DND-41 (cell line): ENCODE measurements around the gene MSI2.
A peak's percentile ranks its signal among the peaks of the same experiment; 100 is the strongest.

Source experiments
- ATAC-seq: fragments of 200-7000 bp; cut with Tn5 transposase; 3 replicates; pipeline ENCODE4 v1.9.1; 2021; ENCODE audit warnings: low read depth; ENCODE audit not compliant: insufficient read depth
- DNase-seq: peaks from one replicate; pipeline ENCODE4 v3.0.0-alpha.2; 2020
- H2AFZ ChIP-seq: 2 replicates; pipeline ENCODE4 v1.6.0; 2012; ENCODE audit warnings: low read depth, low read length
- H3K27ac ChIP-seq: 2 replicates; pipeline ENCODE4 v1.5.1; 2012; ENCODE audit warnings: low read length, inconsistent platforms
- H3K27me3 ChIP-seq: fragments of 200-600 bp; sonication (generic); 2 replicates; pipeline ENCODE4 v1.6.0; 2012; ENCODE audit warnings: low read length, mild to moderate bottlenecking, inconsistent platforms; ENCODE audit not compliant: insufficient read depth, poor library complexity
- H3K36me3 ChIP-seq: 2 replicates; pipeline ENCODE4 v1.5.1; 2012; ENCODE audit warnings: low read length, inconsistent platforms; ENCODE audit not compliant: insufficient read depth
- H3K4me1 ChIP-seq: 2 replicates; pipeline ENCODE4 v1.5.1; 2012; ENCODE audit warnings: mild to moderate bottlenecking, low read length; ENCODE audit not compliant: insufficient read depth
- H3K4me2 ChIP-seq: 2 replicates; pipeline ENCODE4 v1.6.0; 2012; ENCODE audit warnings: mild to moderate bottlenecking, moderate library complexity, low read length, inconsistent platforms; ENCODE audit not compliant: insufficient read depth
- H3K4me3 ChIP-seq, 2 experiments: fragments of 200-600 bp in 1 of 2; shearing (Covaris generic) in 1 of 2; 2 replicates each; pipeline ENCODE4 v1.5.1; 2012 to 2016; ENCODE audit warnings: inconsistent platforms in 2 of 2, low read length in 2 of 2, mild to moderate bottlenecking in 2 of 2, low read depth in 1 of 2, moderate library complexity in 1 of 2
- H3K79me2 ChIP-seq: 2 replicates; pipeline ENCODE4 v1.6.0; 2012; ENCODE audit warnings: low read length, inconsistent platforms; ENCODE audit not compliant: insufficient read depth
- H3K9ac ChIP-seq: 2 replicates; pipeline ENCODE4 v1.6.0; 2012; ENCODE audit warnings: low read depth, mild to moderate bottlenecking, inconsistent platforms, low read length, moderate library complexity
- H3K9me3 ChIP-seq: 2 replicates; pipeline ENCODE4 v1.5.1; 2012; ENCODE audit warnings: low read length, moderate library complexity, mild to moderate bottlenecking, inconsistent platforms; ENCODE audit not compliant: insufficient read depth, severe bottlenecking
- H4K20me1 ChIP-seq: 2 replicates; pipeline ENCODE4 v1.6.0; 2012; ENCODE audit warnings: low read length; ENCODE audit not compliant: insufficient read depth
- EZH2 ChIP-seq: IDR thresholded peaks from 3 replicates; pipeline ENCODE4 v1.6.1; 2012; ENCODE audit warnings: borderline replicate concordance, low read depth, mild to moderate bottlenecking, moderate library complexity, low read length, inconsistent platforms; ENCODE audit not compliant: severe bottlenecking
- TF ChIP-seq, protein P1 (sequence below): IDR thresholded peaks from 2 replicates; pipeline ENCODE4 v1.5.1; 2012; ENCODE audit warnings: borderline replicate concordance, low read length, moderate library complexity, mild to moderate bottlenecking; ENCODE audit not compliant: poor library complexity, severe bottlenecking; ENCODE audit errors: extremely low read depth

MSI2 gene

DNA sequence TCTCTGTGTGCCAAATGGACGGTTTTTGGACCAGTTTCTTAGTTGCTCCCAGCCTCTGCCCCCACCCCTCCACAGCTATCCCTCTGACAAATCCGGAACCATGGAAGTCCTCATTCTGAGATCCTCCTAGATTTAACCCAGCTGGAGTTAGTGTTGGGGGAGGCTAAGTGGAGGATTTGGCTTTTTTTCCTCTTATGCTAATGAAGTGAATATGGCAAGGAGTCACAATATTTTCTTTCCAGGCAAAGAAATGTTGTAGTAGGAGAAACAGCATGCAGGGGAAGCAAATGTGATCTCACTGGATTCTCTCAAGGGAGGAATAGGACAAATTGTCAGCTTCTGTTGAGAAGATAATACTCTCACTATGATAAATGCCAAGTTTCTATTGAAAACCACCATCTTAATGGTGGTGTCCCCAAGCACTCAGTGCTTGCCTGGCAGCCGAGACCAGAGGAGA is 159.5 kb downstream of the MSI2 start:
- H3K79me2 ChIP-seq = peaks cover 98% of the 10 kb centered on the region
- H3K27ac ChIP-seq = peak overlapping the region; percentile 62
- no peak overlapping the region for H3K4me2 ChIP-seq
- H3K4me1 ChIP-seq = peaks cover 71% of the 10 kb centered on the region
- H3K9me3 ChIP-seq = no peaks in the 10 kb centered on the region
- H3K4me3 ChIP-seq = no peak overlapping the region
- H4K20me1 ChIP-seq = peaks cover 14% of the 10 kb centered on the region; the same call in 1 of the 2 replicates
- TF ChIP-seq EZH2 = no peak
- TF ChIP-seq, protein P1, sequence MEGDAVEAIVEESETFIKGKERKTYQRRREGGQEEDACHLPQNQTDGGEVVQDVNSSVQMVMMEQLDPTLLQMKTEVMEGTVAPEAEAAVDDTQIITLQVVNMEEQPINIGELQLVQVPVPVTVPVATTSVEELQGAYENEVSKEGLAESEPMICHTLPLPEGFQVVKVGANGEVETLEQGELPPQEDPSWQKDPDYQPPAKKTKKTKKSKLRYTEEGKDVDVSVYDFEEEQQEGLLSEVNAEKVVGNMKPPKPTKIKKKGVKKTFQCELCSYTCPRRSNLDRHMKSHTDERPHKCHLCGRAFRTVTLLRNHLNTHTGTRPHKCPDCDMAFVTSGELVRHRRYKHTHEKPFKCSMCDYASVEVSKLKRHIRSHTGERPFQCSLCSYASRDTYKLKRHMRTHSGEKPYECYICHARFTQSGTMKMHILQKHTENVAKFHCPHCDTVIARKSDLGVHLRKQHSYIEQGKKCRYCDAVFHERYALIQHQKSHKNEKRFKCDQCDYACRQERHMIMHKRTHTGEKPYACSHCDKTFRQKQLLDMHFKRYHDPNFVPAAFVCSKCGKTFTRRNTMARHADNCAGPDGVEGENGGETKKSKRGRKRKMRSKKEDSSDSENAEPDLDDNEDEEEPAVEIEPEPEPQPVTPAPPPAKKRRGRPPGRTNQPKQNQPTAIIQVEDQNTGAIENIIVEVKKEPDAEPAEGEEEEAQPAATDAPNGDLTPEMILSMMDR = no peak
- peaks cover 75% of the 10 kb centered on the region for H3K36me3 ChIP-seq
- no peak for ATAC-seq
- H3K9ac ChIP-seq = no peak overlapping the region
- H2AFZ ChIP-seq = no peak overlapping the region
- H3K27me3 ChIP-seq = no peaks in the 10 kb centered on the region
- no peak for DNase-seq

DNA sequence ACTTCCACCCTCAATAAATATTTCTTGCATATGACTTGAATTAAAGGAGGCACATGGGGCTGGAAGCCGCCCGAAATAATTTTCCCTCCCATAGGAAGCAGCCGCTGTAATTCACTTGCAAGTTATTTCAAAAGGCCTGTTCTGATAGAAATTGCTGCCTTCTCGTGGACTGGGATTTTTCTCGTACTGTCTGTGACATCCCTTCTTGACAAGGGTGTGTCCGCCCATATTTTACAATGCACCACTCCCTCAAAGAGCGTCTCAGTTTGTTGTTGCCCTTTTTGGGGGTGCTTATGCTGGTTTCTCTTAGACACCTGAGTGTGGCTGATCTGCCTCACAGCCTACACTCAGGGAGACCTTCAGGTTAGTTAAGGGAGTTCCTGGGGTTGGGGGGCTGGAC is 160.0 kb downstream of the MSI2 start:
- H3K27me3 ChIP-seq = no peaks in the 10 kb centered on the region
- H3K9ac ChIP-seq = no peak overlapping the region
- peaks cover 71% of the 10 kb centered on the region for H3K4me1 ChIP-seq
- H3K79me2 ChIP-seq = peaks cover 98% of the 10 kb centered on the region
- peak overlapping the region; percentile 62 for H3K27ac ChIP-seq
- H2AFZ ChIP-seq = no peak overlapping the region
- DNase-seq (no peak), ATAC-seq (no peak)
- TF ChIP-seq EZH2 = no peak
- TF ChIP-seq, protein P1 = no peak
- H4K20me1 ChIP-seq = peaks cover 14% of the 10 kb centered on the region; the same call in 1 of the 2 replicates
- no peak overlapping the region for H3K4me3 ChIP-seq
- no peak overlapping the region for H3K4me2 ChIP-seq
- peaks cover 80% of the 10 kb centered on the region for H3K36me3 ChIP-seq
- H3K9me3 ChIP-seq = no peaks in the 10 kb centered on the region

DNA sequence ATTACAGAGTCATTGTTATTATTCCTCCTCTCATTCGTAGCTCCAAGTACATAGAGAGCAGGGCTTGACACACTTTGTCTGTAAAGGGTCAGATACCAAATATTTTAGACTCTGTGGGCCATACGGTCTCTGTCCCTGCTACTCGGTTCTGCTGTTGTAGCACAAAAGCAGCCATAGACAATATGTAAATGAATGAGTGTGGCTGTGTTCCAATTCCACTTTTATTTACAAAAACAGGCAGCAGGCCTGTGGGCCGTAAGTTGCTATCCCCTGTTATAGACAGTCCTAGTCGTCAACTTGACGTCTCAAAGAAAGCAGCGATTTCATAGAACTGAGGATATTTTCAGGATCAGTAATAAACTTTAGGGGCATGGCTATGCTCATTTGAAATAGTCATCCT is 161.6 kb downstream of the MSI2 start:
- no peak overlapping the region for H3K9ac ChIP-seq
- TF ChIP-seq, protein P1 = no peak
- TF ChIP-seq EZH2 = no peak
- H2AFZ ChIP-seq = no peak overlapping the region
- H3K9me3 ChIP-seq = no peaks in the 10 kb centered on the region
- ATAC-seq (no peak), DNase-seq (no peak)
- no peak overlapping the region for H3K4me2 ChIP-seq
- H3K27ac ChIP-seq = peak overlapping the region; percentile 62
- peaks cover 99% of the 10 kb centered on the region for H3K79me2 ChIP-seq
- H3K27me3 ChIP-seq = no peaks in the 10 kb centered on the region
- H3K4me1 ChIP-seq = peaks cover 79% of the 10 kb centered on the region
- no peak overlapping the region for H3K4me3 ChIP-seq
- peaks cover 12% of the 10 kb centered on the region; the same call in 1 of the 2 replicates for H4K20me1 ChIP-seq
- peaks cover 87% of the 10 kb centered on the region for H3K36me3 ChIP-seq
